GM04503 (cell line): Measurements from ENCODE around the gene ZNF217.
"Not testable (repeated sequence)": the region's sequence is repeated elsewhere in the genome, so short reads cannot be mapped to it uniquely, and the experiment has no call there.

Experiments
- DNase-seq: peaks from one replicate; pipeline ENCODE4 v3.0.0-alpha.2; 2012; ENCODE audit warnings: low read depth

Gene ZNF217

GRCh38 chr20:53532654-53533312 is 60.9 kb downstream of the ZNF217 start:
- DNase-seq = not testable (repeated sequence)

DNA sequence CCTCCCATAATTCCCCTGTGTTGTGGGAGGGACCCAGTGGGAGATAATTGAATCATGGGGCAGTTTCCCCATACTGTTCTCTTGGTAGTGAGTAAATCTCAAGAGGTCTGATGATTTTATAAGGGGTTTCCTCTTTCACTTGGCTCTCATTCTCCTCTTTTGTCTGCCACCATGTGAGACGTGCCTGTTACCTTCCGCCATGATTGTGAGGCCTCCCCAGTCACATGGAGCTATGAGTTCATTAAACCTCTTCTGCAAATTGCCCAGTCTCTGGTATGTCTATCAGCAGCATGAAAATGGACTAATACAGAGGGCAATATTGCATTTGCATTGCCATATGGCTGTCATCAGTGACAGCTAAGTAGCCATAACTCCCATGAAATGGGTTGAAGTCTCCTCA is 63.2 kb downstream of the ZNF217 start:
- DNase-seq = no peak

- DNase-seq = no peak
These were observed 64.0 kb downstream of the ZNF217 start for GRCh38 chr20:53529658-53530057.

GRCh38 chr20:53527196-53527595 is 66.4 kb downstream of the ZNF217 start:
- DNase-seq = no peak

- no peak for DNase-seq
These were observed 68.9 kb downstream of the ZNF217 start for GRCh38 chr20:53524589-53525312.

DNA sequence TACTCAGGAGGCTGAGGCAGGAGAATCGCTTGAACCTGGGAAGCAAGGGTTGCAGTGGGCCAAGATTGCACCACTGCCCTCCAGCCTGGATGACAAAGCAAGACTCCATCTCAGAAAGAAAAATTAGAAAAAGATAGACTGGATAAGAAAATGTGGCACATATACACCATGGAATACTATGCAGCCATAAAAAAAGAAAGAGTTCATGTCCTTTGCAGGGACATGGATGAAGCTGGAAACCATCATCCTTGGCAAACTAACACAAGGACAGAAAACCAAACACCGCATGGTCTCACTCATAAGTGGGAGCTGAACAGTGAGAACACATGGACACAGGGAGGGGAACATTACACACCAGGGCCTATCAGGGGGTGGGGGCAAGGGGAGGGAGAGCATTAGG is 70.0 kb downstream of the ZNF217 start:
- DNase-seq = not testable (repeated sequence)

- no peak for DNase-seq
These were observed 70.9 kb downstream of the ZNF217 start for GRCh38 chr20:53522696-53523095.

DNA sequence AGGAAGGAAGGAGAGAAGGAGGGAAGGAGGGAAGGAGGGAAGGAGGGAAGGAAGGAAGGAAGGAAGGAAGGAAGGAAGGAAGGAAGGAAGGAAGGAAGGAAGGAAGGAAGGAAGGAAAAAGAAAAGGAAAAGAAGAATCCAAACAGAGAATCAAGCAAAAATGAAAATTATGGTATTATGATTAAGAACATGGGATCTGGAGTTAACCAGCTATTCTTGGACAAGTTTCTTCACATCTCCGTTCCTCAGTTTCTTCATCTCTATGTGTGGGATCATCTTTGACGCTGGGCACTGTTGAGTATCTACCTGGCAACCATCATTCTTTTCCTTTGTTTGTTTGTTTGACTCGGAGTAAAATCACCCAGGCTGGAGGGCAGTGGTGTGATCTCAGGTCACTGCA is 71.6 kb downstream of the ZNF217 start:
- DNase-seq = no peak

- not testable (repeated sequence) for DNase-seq
These were observed 72.2 kb downstream of the ZNF217 start for GRCh38 chr20:53521421-53521820.

- DNase-seq = no peak
These were observed 76.5 kb downstream of the ZNF217 start for GRCh38 chr20:53517146-53517545.
